HG02759 (cell line): ENCODE data around the gene TNFAIP8L3.
A peak's percentile ranks its signal among the peaks of the same experiment; 100 is the strongest.

ENCODE experiments used
- ATAC-seq: cut with Tn5 transposase; IDR thresholded peaks from one replicate; pipeline ENCODE4 v1.9.1; 2021; ENCODE audit warnings: mild to moderate bottlenecking, moderate library complexity; ENCODE audit not compliant: unreplicated experiment

Gene TNFAIP8L3

GRCh38 chr15:51090753-51091152 lies 4.0 kb downstream of the TNFAIP8L3 start:
- no peak for ATAC-seq

GRCh38 chr15:51089699-51090453 lies 4.8 kb downstream of the TNFAIP8L3 start:
- ATAC-seq, result no peak

- no peak for ATAC-seq
Measured at GRCh38 chr15:51089041-51089440, 5.7 kb downstream of the TNFAIP8L3 start.

- no peak for ATAC-seq
Measured at GRCh38 chr15:51088585-51088984, 6.1 kb downstream of the TNFAIP8L3 start.

- ATAC-seq, result no peak
Measured at GRCh38 chr15:51087513-51087912, 7.2 kb downstream of the TNFAIP8L3 start.

- ATAC-seq, result no peak
Measured at GRCh38 chr15:51086409-51086808, 8.3 kb downstream of the TNFAIP8L3 start.

GRCh38 chr15:51085764-51086163 lies 8.9 kb downstream of the TNFAIP8L3 start:
- ATAC-seq, result no peak

- ATAC-seq, result no peak
Measured at GRCh38 chr15:51083641-51084166, 11.0 kb downstream of the TNFAIP8L3 start.

GRCh38 chr15:51082246-51082645 lies 12.5 kb downstream of the TNFAIP8L3 start:
- ATAC-seq, result no peak

GRCh38 chr15:51080286-51080685 lies 14.4 kb downstream of the TNFAIP8L3 start:
- ATAC-seq, result no peak

- no peak for ATAC-seq
Measured at GRCh38 chr15:51079226-51079625, 15.5 kb downstream of the TNFAIP8L3 start.

- peak; percentile 74 for ATAC-seq
Measured at GRCh38 chr15:51077221-51078153, 17.2 kb downstream of the TNFAIP8L3 start.

- ATAC-seq, result no peak
Measured at GRCh38 chr15:51076524-51077220, 18.0 kb downstream of the TNFAIP8L3 start.

- ATAC-seq, result no peak
Measured at GRCh38 chr15:51075826-51076523, 18.7 kb downstream of the TNFAIP8L3 start.

- no peak for ATAC-seq
Measured at GRCh38 chr15:51075364-51075763, 19.3 kb downstream of the TNFAIP8L3 start.

GRCh38 chr15:51074926-51075325 lies 19.8 kb downstream of the TNFAIP8L3 start:
- ATAC-seq, result no peak

GRCh38 chr15:51071578-51071977 lies 23.1 kb downstream of the TNFAIP8L3 start:
- no peak for ATAC-seq

GRCh38 chr15:51069983-51070382 lies 24.7 kb downstream of the TNFAIP8L3 start:
- ATAC-seq, result no peak

GRCh38 chr15:51067510-51067909 lies 27.2 kb downstream of the TNFAIP8L3 start:
- ATAC-seq, result no peak

GRCh38 chr15:51065781-51066180 lies 28.9 kb downstream of the TNFAIP8L3 start:
- no peak for ATAC-seq
